GM12801 (cell line): Measurements from ENCODE around the gene HS1BP3.

Experiments
- CTCF ChIP-seq: IDR thresholded peaks from one replicate; pipeline ENCODE4 v1.5.1; 2011; ENCODE audit warnings: control low read depth; ENCODE audit not compliant: insufficient read length; ENCODE audit errors: extremely low read depth

The HS1BP3 gene

DNA sequence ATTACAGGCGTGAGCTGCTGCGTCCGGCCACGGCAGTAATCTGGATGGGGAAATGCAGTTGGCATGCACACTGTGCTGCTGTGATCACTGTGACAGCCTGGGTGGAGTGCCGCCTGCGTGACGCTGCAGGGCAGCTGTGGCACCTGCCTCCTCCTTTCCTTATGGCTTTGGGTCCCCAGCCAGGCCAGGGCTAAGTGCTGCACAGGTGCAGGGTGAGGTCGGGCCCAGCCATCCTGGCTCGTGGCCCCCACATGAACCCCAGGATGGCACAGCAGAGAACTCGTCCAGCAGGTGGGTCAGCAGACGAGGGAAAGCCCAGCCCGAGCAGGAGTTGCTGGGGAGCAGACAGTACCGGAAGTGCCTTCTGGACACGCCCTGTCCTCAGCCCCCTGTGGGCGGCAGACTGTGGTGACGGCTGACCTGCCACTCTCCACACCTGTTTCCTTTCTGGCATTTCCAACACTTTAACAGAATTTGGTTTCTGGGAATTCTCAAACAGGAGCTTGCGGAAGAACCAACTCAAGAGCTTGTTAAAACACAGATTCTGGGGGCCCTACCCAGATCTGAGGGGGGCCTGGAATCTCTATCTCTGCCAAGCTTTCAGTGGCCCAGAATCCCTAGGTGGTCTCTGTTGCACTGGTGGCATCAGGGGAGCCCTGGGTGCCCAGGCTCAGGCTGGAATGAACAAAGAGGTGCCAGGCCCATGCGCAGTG lies 16.9 kb downstream of the HS1BP3 start:
- TF ChIP-seq CTCF, result no peak

DNA sequence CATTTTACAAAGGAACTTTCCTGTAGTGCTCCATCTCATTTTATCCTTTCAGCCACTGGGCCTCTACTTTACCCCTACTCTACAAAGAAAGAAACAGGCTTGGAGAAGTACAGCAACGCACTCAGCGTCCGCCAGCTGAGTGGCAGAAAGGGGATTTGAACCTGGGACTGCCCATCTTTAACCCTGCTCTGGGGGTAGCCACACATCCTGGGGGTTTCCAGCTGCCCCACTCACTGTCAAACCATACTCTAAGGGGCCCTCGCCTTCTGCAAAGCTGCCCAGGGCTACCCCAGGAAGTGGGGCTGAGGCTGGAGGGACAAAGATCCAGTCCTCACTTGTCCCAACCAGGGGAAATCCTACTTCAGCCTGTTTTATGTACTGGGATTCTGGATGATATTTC lies 17.9 kb downstream of the HS1BP3 start:
- no peak for TF ChIP-seq CTCF

GRCh38 chr2:20632446-20632990 lies 18.4 kb downstream of the HS1BP3 start:
- no peak for TF ChIP-seq CTCF

GRCh38 chr2:20631617-20632307 lies 19.1 kb downstream of the HS1BP3 start:
- no peak for TF ChIP-seq CTCF

GRCh38 chr2:20630967-20631366 lies 19.9 kb downstream of the HS1BP3 start:
- TF ChIP-seq CTCF, result no peak

DNA sequence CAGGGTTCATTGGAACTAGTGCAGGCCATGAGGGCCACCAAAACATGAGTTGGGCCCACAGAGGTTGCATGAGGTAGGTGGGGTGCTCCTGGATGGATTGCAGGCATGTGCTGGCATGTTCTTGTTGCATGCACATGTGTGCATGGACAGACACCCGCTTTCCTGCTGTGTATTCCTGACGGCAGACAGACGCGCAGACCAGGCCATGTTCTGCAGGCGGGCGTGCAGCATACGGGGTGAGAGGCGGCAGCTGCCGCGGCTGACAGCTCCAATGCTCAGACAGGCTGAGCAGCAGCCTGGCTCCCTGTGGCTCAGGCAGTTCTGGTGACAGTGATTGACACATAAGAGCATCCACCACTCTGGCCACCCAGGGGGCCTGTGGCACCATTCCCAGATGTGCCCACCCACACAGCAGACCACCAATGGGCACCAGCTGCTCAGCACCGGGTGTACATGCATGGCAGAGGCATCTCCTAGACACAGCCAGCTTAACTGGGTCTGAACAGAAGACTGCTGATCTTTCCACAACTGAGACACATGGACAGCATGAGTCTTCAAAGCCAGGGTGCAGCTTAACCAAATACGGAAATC lies 21.2 kb downstream of the HS1BP3 start:
- no peak for TF ChIP-seq CTCF

GRCh38 chr2:20629181-20629580 lies 21.7 kb downstream of the HS1BP3 start:
- TF ChIP-seq CTCF, result no peak
